ENCODE measurements around the gene EFTUD2.

DNA sequence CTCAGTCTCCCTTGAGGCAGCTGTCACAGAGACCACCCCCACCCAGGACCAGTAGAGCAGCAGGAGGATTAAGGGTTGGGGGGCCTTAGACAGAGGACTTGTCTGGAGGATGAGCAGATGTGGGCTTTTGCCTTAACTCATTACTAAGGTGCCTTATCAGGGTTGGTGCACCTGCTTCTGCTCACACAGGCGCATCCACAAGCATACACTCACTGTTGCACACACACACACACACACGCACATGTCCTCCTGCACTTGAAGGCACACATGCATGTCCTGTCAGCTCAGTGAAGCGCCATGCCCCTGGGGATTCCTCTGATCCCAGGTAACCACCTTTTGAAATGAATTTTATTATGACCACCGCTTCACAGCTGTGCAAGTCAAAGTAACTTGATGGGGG lies 14.9 kb upstream of the EFTUD2 start:
- TF ChIP-seq, protein P1, sequence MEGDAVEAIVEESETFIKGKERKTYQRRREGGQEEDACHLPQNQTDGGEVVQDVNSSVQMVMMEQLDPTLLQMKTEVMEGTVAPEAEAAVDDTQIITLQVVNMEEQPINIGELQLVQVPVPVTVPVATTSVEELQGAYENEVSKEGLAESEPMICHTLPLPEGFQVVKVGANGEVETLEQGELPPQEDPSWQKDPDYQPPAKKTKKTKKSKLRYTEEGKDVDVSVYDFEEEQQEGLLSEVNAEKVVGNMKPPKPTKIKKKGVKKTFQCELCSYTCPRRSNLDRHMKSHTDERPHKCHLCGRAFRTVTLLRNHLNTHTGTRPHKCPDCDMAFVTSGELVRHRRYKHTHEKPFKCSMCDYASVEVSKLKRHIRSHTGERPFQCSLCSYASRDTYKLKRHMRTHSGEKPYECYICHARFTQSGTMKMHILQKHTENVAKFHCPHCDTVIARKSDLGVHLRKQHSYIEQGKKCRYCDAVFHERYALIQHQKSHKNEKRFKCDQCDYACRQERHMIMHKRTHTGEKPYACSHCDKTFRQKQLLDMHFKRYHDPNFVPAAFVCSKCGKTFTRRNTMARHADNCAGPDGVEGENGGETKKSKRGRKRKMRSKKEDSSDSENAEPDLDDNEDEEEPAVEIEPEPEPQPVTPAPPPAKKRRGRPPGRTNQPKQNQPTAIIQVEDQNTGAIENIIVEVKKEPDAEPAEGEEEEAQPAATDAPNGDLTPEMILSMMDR (IDR thresholded peaks at IDR 0.05), result no peak
- no peak for TF ChIP-seq ZFX (IDR thresholded peaks at IDR 0.05; ENCODE audit: borderline replicate concordance)

Data from 22Rv1 (cell line).